ENCODE data around the gene XRCC1.

XRCC1 gene

GRCh38 chr19:43584484-43584883 lies 9.2 kb upstream of the XRCC1 start:
- TF ChIP-seq CTCF (IDR thresholded peaks at IDR 0.05; ENCODE audit: insufficient read depth, missing control alignments) = no peak
- DNase-seq (ENCODE audit: insufficient read length, low spot score) = no peak
- no peak for FAIRE-seq

- FAIRE-seq = no peak
- no peak for TF ChIP-seq CTCF (IDR thresholded peaks at IDR 0.05; ENCODE audit: insufficient read depth, missing control alignments)
- no peak for DNase-seq (ENCODE audit: insufficient read length, low spot score)
Measured at GRCh38 chr19:43582495-43582894, 7.2 kb upstream of the XRCC1 start.

GRCh38 chr19:43581467-43581866 lies 6.1 kb upstream of the XRCC1 start:
- no peak for DNase-seq (ENCODE audit: insufficient read length, low spot score)
- TF ChIP-seq CTCF (IDR thresholded peaks at IDR 0.05; ENCODE audit: insufficient read depth, missing control alignments) = no peak
- no peak for FAIRE-seq

GRCh38 chr19:43578787-43579186 lies 3.5 kb upstream of the XRCC1 start:
- no peak for TF ChIP-seq CTCF (IDR thresholded peaks at IDR 0.05; ENCODE audit: insufficient read depth, missing control alignments)
- no peak for DNase-seq (ENCODE audit: insufficient read length, low spot score)
- FAIRE-seq = no peak

GRCh38 chr19:43575955-43576878 lies 890 bp upstream of the XRCC1 start:
- no peak for TF ChIP-seq CTCF (IDR thresholded peaks at IDR 0.05; ENCODE audit: insufficient read depth, missing control alignments)
- no peak for FAIRE-seq
- no peak for DNase-seq (ENCODE audit: insufficient read length, low spot score)

- DNase-seq (ENCODE audit: insufficient read length, low spot score) (no peak), FAIRE-seq (no peak)
- no peak for TF ChIP-seq CTCF (IDR thresholded peaks at IDR 0.05; ENCODE audit: insufficient read depth, missing control alignments)
Measured at GRCh38 chr19:43574424-43575155, 737 bp downstream of the XRCC1 start.

Measured in D721Med (cell line).